HG03521 (cell line): Measurements from ENCODE around the gene SPATA45.
A peak's percentile ranks its signal among the peaks of the same experiment; 100 is the strongest.

Experiments used
- ATAC-seq: cut with Tn5 transposase; IDR thresholded peaks from one replicate; pipeline ENCODE4 v1.9.1; 2021; ENCODE audit warnings: mild to moderate bottlenecking, moderate library complexity; ENCODE audit not compliant: unreplicated experiment

SPATA45 gene

DNA sequence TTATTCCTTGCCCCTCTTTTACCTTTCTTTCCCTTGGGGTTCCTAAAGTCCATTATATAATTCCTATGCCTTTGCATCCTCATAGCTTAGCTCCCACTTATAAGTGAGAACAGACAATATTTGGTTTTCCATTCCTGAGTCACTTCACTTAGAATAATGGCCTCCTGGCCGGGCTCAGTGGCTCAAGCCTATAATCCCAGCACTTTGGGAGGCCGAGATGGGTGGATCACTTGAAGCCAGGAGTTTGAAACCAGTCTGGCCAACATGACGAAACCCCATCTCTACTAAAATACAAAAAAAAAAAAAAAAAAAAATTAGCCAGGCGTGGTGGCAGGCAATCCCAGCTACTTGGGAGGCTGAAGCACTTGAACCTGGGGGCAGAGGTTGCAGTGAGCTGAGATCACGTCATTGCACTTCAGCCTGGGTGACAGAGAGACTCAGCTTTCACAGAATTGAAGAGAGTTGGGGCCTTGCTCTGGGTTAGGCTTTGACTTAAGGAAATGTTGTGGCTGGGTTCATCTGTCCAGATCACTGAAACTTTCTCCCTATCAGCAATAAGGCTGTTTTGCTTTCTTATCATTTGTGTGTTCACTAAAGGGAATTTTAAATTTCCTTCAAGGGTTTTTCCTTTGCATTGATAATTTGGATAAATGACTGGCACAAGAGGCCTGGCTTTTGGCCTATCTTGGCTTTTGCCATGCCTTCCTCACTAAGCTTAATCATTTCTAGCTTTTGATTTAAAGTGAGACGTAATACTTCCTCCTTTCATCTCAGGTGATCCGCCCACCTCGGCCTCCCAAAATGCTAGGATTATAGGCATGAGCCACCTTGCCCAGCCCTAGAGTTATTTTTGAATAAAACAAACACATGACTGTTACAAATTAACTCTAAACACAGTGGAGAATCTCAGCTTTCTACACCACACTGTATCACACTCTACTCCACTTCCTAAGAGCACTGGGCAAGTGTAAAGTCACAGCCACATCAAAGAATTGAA is 13.9 kb downstream of the SPATA45 start:
- peak; percentile 54 for ATAC-seq

DNA sequence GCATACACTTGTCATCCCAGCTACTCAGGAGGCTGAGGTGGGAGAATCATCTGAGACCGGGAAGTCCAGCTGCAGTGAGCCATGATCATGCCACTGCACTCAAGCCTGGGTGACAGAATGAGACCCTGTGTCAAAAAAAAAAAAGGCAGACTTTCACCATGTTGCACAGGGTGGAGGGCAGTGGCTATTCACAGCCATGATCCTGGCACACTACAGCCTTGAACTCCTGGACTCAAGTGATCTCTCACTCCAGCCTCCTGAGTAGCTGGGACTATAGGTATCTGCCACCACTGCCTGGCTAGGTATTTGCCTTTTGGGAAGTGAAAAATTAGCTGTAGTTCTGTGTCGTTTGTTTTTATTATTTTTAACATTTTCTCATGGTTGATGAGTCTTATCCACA is 19.1 kb downstream of the SPATA45 start:
- ATAC-seq = no peak

DNA sequence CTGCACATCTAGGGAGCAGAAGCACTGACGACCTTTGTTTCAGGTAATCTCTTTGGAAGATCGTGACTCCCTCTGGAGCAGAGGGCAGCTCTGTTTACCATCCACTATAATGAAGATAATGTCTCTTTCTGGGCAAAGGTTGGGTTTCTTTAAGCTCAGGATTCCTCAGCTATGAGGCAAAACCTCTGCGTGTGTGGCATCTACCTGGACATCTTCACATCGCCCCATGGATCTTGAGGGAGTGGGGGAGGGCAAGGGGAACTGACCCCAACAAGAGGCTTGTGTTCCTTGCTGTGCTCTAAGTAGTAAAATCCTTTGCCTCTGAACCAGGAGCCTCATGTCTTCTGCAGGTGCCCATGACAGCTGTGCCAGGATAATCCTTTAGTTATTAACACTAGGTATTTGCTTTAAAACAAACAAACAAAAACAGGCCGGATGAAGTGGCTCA is 19.6 kb downstream of the SPATA45 start:
- ATAC-seq = no peak

DNA sequence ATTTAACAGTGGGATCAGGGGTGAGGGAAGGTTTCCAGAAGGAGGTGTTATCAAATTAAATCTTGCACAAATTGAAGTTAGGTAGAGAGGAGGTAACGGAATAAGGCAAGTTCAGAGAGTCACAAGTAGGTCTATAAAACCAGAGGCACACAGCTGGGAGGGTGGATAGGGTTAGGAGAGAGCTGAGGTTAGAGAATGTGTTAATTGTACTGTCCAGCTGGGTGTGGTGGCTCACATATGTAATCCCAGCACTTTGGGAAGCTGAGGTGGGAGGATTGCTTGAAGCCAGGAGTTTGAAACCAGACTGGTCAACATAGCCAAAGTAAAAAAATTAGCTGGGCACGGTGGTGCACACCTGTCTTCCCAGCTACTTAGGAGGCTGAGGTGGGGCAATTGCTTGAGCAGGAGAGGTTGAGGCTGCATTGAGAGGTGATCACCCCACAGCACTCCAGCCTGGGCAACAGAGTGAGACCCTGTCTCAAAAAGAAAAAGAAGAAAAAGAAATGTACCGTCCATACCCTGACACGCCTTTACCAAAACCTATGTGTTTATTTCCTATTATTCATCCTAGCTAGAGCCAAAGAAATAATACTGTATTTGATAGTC is 20.2 kb downstream of the SPATA45 start:
- ATAC-seq = no peak

DNA sequence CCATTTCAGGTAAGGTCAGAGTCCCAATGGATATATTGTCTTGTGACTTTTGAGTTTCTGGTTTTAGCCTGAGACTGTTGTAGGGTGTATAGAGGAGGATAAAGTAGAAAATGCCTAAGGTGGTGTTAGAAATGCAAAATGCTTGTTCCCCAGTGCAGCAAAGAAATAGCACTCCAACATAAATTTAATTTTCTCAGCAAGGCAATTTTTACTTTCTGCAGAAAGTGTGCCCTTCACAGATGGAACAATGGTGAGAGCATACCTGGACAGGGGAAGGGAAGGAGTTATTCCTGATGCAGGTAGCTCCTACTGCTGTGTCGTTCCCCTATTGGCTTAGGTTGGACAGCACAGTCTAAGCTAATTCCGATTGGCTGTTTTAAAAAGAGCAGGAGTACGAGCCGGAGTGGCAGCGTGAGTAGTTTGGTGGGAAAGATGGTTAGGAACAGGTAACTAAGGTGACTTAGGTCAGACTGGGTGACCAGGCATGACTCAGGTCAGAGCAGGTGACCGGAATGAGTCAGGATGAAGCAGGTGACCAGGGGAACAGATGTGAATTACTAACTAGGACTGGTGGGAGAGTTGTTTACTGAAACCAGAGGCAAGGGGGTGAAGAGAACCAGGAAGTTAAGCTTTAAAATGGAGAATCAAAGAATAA is 21.5 kb downstream of the SPATA45 start:
- no peak for ATAC-seq

DNA sequence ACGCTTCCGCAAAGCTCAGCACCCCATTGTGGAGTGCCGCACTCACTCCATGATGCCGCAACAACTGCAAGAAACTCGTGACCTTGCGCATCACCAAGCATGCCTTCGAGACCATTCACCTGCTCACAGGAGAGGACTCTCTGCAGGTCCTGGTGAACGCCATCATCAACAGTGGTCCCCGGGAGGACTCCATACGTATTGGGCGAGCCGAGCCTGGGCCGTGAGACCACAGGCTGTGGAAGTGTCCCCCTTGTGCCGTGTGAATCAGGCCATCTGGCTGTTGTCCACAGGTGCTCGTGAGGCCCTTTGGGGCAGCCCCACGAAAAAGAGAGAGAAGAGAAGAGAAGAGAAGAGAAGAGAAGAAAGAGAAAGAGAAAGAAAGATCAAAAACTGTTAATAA is 23.2 kb downstream of the SPATA45 start:
- ATAC-seq = no peak

DNA sequence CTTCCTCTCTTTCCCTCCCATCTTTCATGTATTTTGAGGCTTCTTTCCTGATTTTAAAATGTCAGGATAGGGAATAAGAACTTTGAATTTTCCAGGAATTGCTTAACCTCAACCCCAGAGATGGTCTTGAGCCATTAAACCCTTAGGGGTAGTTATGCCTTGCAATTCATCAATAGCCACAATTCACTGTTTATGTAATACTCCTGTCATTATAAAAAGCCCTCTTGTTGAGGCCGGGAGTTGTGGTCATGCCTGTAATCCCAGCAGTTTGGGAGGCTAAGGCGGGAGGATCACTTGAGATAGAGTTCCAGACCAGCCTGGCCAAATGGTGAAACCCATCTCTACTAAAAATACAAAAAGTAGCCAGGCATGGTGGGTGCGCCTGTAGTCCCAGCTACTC is 24.5 kb downstream of the SPATA45 start:
- no peak for ATAC-seq

DNA sequence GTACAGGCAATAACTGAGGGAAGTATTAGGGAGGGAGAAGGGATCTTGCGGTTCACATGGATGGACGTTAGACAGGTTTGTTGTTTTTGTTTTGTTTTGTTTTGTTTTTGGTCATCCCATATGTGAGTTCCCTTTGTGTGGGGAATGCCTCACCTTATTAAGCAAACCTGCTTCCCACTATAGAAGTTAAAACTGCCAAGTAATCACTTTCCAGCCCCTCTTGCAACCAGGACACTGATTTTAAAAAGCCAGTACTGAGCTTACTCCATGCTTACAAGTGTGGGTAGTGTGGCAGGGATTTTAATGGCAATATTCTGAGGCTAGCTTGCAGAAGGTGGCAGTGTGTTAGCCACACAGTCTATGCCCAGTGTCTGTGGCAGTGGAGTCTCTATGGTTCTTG is 26.5 kb downstream of the SPATA45 start:
- ATAC-seq = no peak

DNA sequence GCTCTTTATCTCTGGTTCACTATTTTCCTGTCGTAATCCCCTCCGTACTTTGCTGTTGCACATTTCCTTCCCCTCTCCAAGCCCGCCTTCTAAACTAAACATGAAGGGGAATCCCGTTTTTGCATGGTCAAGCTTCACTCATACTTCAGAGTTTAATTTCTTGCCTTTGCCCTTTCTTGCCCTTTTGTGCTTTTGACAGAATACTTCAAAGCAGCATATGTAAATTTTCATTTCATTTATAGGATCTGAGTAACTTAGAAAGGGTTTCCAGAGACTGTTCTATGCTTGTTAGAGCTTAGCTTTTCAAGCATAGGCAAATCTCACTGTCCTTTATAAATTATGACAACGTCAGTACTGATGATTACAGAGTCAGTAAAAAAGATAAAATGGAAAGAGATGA is 27.7 kb downstream of the SPATA45 start:
- ATAC-seq = no peak

DNA sequence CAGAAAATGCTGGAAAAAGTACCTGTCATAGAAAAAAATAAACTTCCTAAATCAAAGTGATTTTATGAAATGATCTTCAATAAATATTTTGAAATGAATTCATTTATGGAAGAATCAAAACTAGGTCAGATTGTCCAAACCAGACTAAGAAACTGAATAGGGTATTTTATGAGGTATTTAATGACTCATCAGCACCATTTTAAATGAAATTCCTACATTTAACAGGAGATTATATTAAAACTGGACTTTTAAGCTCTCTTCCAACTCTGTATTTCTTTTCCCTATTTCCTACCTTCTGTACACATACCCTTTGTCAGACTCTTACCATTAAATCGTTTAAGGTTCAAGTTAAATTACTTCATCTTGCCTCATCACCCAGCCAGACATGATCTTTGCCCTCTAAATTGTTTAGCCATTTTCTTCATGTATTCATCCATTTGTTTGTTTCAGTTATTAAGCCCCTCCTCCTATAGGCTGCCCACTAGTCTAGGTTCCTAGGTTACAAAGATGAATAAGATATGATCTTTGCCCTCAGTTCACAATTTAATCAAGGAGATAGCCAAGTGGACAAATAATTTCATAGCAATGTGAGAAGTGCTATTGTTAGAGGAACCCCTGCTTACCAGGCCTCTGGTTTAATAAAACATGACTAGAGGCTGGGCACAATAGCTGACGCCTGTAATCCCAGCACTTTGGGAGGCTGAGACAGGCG is 30.7 kb downstream of the SPATA45 start:
- no peak for ATAC-seq

DNA sequence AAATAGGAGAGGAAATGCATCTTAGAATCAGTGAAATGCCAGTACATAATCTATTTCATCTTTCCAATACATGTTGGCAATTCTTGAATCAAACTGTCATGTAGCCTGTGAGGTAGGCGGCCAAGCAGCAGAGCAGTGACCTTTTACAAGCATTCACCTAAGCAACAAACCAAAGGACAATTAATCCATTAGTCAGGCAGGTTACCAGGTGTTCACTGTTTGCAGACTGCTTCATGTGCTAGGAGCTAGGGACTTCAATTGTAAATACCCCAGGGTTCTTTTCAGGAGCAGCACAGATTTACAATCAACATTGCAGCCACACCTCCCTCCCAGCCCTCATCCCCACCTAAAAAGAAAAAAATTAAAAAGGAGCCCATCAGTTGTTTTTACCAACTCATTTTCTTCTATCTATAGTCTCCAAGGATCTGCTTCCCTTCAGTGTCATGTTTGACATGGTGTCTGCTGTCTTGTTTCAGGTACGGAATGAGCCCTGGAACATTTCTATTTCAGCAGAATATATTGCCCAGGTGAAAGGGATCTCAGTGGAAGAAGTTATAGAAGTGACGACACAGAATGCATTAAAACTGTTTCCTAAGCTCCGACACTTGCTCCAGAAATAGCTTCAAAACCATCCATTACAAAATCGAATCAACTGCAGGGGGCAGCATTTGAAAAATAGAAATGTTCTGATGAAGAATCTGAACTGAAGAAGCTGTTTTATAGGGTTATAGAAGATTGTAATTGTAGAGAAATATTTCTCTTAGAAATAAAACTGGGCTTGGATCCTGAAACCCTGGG is 32.7 kb downstream of the SPATA45 start:
- no peak for ATAC-seq

DNA sequence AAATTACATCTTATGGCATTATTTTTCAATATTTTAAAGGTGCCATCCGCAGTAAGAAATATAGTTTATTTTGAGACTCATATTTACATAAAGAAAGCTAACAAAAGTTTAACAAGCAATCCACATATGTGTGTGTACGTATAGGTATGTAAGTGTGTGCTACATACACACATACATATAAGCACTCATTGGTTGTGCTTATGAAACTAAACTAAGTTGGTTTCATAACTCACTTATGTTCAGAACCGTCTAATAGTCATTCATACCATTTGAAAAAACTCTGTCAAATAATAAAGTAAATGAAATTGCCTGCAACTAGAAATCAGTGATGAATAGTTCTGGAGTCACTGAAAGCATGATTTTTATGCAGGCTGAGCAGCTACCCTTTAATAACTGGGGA is 41.7 kb downstream of the SPATA45 start:
- ATAC-seq = no peak

DNA sequence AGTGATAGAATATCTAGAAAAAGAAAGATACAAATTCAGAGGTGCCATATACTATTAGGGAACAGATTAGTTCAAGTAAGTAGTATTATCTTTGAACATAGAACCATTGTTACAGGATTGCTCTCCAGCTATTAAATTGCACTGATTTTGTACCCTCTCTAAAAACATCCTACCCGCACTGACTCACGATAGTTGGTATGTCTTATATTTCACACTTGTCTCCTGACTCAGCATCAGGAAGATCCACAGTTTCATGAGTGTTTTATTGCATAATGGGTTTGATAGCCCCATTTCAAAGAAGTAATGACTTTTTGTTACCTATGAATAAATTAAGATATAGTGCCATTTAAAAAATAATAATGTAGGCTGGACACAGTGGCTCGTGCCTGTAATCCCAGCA is 49.8 kb downstream of the SPATA45 start:
- ATAC-seq = no peak

DNA sequence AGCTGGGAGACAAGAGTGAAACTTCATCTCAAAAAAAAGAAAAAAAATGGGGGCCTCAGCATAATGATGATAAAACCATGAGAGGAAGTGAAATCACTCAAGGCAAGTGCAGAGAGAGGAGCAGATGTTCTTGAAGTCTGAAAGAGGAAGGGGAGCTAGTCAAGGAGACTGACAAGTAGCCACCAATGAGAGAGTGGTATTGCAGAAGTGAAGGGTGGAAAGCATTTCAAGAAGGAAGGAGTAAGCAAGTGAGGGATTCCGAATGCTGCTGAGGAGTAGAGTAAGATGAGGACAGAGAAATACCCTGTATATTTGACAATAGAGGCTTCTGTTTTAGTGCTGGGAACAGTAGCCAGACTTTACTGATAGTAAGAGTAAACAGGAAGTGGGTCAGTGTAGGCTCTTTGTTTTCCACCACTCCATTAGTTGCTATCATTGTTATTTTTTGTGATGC is 52.9 kb downstream of the SPATA45 start:
- peak; percentile 77 for ATAC-seq

DNA sequence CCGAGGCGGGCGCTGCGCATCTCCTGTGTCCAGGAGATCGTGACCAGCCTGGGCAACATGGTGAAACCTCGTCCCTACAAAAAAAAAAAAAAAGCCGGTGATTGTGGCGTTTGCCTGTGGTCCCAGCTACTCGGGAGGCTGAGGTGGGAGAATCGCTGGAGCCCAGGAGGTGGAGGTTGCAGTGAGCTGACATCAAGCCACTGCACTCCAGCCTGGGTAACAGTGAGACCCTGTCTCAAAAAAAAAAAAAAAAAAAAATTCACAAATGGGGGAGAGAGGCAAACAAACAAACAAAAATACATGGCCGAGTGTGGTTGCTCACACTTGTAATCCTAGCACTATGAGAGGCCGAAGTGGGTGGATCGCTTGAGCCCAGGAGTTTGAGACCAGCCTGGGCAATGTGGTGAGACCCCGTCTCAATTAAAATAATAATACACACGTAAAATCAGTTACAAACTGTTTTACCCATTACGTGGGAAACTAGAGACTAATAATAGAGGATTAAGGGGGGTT is 55.0 kb downstream of the SPATA45 start:
- no peak for ATAC-seq

DNA sequence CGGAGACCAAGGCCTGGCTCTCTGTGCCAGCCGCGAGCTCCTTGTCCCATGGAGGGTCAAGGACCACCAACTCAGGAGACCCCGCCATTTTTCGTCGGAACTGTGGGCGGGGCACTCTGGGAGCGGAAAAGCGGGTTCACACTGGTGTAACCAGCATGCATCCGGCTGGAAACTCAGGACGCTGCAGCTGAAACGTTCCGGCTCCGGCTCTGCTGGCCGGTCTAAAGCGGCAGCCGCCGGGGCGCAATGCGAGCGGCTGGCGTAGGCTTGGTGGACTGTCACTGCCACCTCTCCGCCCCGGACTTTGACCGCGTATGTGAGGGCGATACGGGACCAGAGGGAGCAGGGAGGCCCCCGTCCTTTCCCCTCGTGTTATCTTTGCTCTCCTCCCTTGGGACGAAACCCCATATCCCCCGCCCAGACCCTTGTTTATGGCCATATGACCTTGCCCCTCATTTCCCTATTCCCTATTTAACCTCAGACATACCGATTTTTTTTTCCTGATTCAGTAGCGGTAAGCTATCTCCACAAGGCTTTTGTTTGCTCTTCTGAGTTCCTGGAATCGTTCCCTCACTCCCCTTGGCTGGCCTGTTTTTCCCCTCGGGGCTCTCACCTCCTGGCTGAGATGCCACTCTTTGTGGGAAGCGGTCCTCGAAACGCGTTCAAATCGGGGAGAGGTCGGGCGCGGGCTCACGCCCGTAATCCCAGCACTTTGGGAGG is 55.6 kb downstream of the SPATA45 start, which contains the start of the genes NSL1 and TATDN3:
Gene NSL1 (minus strand): TSS at position 102 of the 720 bp plus-strand sequence. CDS start 14 bp downstream, at position 88.
Gene TATDN3 (plus strand): TSS at position 219 of the 720 bp plus-strand sequence. CDS start 28 bp downstream, at position 247.
- ATAC-seq = peak; percentile 77

DNA sequence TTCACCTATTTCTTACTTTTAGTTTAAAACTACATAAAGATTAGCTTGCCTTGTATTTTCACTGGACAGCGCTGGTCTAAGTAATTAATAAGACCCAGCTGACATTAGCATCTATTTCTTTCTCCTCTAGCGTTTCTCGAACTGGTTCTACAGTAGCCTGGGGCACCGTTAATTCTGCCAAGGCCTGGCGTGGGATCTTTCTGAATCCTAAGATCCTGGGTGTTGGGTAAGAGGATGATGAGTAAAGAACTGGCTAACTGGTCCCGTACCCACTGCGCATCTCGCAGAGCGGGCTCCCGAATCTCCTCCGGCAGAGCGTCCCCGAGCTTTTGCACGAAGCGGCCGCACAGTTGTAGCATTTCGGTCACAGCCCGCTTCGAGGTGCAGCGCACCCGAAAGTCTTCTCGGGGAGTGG is 56.2 kb downstream of the SPATA45 start:
- peak; percentile 23 for ATAC-seq

DNA sequence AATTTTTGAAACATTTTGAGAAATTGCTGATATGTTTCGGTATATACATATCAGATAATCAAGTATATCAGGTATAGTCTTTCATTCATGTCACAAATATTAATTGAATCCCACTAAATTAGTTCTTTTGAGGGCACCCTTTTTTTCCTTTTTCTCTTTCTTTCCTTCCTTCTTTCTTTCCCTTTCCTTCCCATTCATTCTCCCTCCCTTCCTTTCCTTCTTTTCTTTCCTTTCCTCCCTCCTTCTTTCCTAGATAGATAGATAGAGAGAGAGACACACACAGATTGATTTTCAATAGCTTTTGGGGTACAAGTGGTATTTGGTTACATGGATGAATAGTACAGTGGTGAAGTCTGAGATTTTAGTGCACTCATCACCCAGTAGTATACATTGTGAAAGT is 61.6 kb downstream of the SPATA45 start:
- no peak for ATAC-seq

DNA sequence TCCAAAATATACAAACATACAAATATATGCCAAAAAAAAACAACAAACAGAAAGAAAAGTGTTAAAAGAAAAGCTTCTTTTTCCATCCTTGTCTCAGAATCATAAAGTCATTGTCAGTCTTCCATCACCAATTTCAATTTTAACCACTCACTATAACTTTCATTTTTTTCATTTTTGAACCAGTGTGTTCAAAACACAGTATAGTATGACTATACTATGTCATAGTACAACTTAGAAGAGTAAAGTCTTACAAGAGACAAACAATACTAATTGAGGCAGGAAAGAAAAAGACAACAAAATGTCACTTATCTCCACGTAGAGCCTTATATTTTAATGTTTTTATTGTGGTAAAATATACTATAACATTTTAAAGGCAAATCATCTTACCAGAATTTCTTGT is 63.5 kb downstream of the SPATA45 start:
- ATAC-seq = no peak
